Suprapubic skin (tissue), 4 donors: ENCODE measurements around the gene SLC9A9. TPM values are rescaled to one million over a fixed set of nuclear protein-coding genes. Genes with fewer than 3 reads are reported as not detected.

Experiments used
- DNase-seq, 2 donors: peaks; one replicate each; pipeline ENCODE4 v3.0.0-alpha.2; 2019; ENCODE audit warnings: low spot score in 2 of 2
- H3K27ac ChIP-seq: fragments of 200-600 bp; sonication (generic); one replicate; pipeline ENCODE4 v1.5.1; 2019
- H3K27me3 ChIP-seq: fragments of 200-600 bp; sonication (generic); one replicate; pipeline ENCODE4 v1.5.1; 2019
- H3K36me3 ChIP-seq: fragments of 200-600 bp; sonication (generic); one replicate; pipeline ENCODE4 v1.5.1; 2019
- H3K4me1 ChIP-seq: fragments of 200-600 bp; sonication (generic); one replicate; pipeline ENCODE4 v1.5.1; 2019
- H3K4me3 ChIP-seq: fragments of 200-600 bp; sonication (generic); one replicate; pipeline ENCODE4 v1.5.1; 2019; ENCODE audit warnings: mild to moderate bottlenecking
- H3K9me3 ChIP-seq: fragments of 200-600 bp; sonication (generic); one replicate; pipeline ENCODE4 v1.5.1; 2019
- EP300 ChIP-seq: sonication (generic); formaldehyde crosslinking; IDR thresholded peaks from one replicate; pipeline ENCODE4 v1.6.1; 2017; ENCODE audit warnings: antibody characterized with exemption
- POLR2A ChIP-seq, 2 donors: fragments of 450-650 bp; IDR thresholded peaks; one replicate each; pipeline ENCODE4 v1.6.1; 2017; ENCODE audit warnings: antibody characterized with exemption in 2 of 2, mild to moderate bottlenecking in 2 of 2, moderate library complexity in 2 of 2
- POLR2AphosphoS5 ChIP-seq, 3 donors: sonication (generic); formaldehyde crosslinking; IDR thresholded peaks; one replicate each; pipeline ENCODE4 v1.6.1; 2017; ENCODE audit warnings: antibody characterized with exemption in 3 of 3
- WGBS: methylation state at CpG from one replicate; pipeline ENCODE4 v1.1.5; 2018; 5-methylcytosine and 5-hydroxymethylcytosine counted together
- total RNA-seq, 4 donors: library from RNA; depleted of rRNA; stranded (reverse); fragments of >200 nt; gene quantifications; one replicate each; pipeline ENCODE4 v1.1.0, GENCODE V29; 2016
- TF ChIP-seq, protein P1 (sequence below), 2 donors: fragments of 200-600 bp in 1 of 2; fragments of 450-650 bp in 1 of 2; sonication (generic) in 1 of 2; IDR thresholded peaks; one replicate each; pipeline ENCODE4 v1.5.1; 2016 to 2019; ENCODE audit warnings: antibody characterized with exemption in 2 of 2, mild to moderate bottlenecking in 1 of 2, moderate library complexity in 1 of 2

The SLC9A9 gene
- total RNA-seq, 4 donors from 2014 or later = 16.6 to 51.0 (median 30.0) TPM

DNA sequence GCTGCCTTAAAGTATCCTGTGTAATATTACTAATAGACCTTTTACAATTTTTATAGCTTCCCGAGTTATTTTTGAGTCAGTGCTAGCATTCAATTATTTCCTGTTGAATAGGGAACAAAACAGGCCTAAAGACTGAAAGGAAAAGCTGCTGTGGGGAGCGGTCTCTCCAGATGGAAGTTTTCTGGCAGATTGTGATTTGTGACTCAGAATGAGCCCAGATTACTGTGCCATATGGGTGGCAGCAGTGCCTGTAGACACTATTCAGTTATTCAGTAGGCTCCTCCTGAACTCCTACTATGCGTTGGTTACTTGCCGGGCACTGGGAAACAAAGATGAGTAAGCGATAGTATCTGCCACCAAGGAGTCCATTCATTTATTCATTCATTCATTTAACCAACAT lies 516.9 kb downstream of the SLC9A9 start:
- TF ChIP-seq POLR2A (IDR thresholded peaks at IDR 0.05) (no peak), EP300 (no peak), POLR2AphosphoS5 (IDR thresholded peaks at IDR 0.05) (no peak)
- TF ChIP-seq, protein P1, sequence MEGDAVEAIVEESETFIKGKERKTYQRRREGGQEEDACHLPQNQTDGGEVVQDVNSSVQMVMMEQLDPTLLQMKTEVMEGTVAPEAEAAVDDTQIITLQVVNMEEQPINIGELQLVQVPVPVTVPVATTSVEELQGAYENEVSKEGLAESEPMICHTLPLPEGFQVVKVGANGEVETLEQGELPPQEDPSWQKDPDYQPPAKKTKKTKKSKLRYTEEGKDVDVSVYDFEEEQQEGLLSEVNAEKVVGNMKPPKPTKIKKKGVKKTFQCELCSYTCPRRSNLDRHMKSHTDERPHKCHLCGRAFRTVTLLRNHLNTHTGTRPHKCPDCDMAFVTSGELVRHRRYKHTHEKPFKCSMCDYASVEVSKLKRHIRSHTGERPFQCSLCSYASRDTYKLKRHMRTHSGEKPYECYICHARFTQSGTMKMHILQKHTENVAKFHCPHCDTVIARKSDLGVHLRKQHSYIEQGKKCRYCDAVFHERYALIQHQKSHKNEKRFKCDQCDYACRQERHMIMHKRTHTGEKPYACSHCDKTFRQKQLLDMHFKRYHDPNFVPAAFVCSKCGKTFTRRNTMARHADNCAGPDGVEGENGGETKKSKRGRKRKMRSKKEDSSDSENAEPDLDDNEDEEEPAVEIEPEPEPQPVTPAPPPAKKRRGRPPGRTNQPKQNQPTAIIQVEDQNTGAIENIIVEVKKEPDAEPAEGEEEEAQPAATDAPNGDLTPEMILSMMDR (IDR thresholded peaks at IDR 0.05) = no peak
- no peak for DNase-seq
- Histone ChIP-seq H3K27ac (no peak overlapping the region), H3K4me1 (peaks cover 11% of the 10 kb centered on the region), H3K36me3 (no peaks in the 10 kb centered on the region), H3K27me3 (no peaks in the 10 kb centered on the region), H3K4me3 (no peak overlapping the region), H3K9me3 (no peaks in the 10 kb centered on the region)
- 69% methylated on average over 5 of the region's 5 CpGs for WGBS

DNA sequence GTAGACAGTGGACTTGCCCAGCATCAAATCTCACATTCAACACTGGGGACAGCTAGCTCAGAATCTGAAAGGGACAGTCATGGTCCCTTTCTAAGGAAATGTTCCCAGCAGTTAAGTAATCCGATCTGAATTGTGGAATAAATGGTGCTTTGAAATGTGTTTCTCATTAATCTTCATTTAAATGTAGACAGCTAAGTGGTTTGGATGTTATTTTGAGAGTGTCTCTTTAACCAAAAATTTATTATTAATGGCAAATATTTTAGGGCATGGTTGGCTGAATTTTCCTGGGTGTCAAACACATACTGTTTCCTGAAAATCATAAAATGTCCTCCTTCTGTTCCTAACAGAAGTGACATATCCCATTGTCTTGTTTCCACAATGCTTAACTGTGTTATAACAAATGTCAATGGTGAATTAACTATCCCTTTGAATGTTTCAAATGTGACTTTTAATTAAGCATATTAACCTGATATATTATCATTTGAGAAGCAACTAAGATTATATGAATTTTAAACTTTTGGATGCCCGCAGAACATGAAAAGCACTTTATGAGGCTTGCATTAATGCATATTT lies 517.9 kb downstream of the SLC9A9 start:
- 78% methylated on average over 2 of the region's 2 CpGs for WGBS
- TF ChIP-seq POLR2A (IDR thresholded peaks at IDR 0.05) (no peak), POLR2AphosphoS5 (IDR thresholded peaks at IDR 0.05) (no peak)
- TF ChIP-seq, protein P1 (IDR thresholded peaks at IDR 0.05) = no peak
- no peak for DNase-seq
- Histone ChIP-seq H3K4me1 (peaks cover 11% of the 10 kb centered on the region), H3K36me3 (no peaks in the 10 kb centered on the region), H3K9me3 (no peaks in the 10 kb centered on the region), H3K4me3 (no peak overlapping the region), H3K27ac (no peak overlapping the region), H3K27me3 (no peaks in the 10 kb centered on the region)

DNA sequence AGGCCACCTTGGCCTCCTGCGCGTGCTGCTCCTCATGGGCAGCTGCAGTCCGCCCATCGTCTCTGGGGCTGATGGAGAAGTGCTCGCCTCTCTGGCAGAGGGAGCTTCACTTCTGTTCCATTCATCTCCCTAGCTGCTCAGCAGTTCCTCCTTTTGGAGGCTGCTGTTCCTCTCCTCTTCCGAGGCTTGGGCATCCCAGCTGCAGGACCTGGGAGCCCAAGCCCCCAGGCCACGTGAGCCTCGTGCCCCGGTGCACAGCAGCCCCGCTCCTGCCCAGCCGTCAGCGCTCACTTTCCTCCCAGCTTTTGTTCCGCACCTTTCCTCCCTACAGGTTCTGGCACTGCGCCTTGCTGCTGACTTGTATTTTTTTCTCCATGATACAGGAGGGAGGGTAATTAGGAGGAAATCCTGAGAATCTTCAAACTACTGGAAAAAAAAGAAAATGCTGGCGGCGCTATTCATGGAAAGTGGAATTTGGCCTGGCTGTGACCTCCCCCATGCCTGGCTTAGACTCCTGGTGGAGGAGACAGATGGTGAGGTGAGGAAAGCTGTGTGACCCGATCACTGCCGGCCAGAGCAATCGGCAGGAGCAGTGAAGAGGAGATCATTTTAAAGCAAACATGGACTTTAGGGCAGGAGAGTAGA lies 518.6 kb downstream of the SLC9A9 start:
- no peak for DNase-seq
- H3K27me3 ChIP-seq = no peaks in the 10 kb centered on the region
- TF ChIP-seq POLR2A (IDR thresholded peaks at IDR 0.05) = no peak
- TF ChIP-seq, protein P1 (IDR thresholded peaks at IDR 0.05) = no peak
- no peaks in the 10 kb centered on the region for H3K9me3 ChIP-seq
- no peak overlapping the region for H3K27ac ChIP-seq
- WGBS = 54% methylated on average over 19 of the region's 19 CpGs
- no peak overlapping the region for H3K4me3 ChIP-seq
- H3K4me1 ChIP-seq = peaks cover 11% of the 10 kb centered on the region
- no peaks in the 10 kb centered on the region for H3K36me3 ChIP-seq

DNA sequence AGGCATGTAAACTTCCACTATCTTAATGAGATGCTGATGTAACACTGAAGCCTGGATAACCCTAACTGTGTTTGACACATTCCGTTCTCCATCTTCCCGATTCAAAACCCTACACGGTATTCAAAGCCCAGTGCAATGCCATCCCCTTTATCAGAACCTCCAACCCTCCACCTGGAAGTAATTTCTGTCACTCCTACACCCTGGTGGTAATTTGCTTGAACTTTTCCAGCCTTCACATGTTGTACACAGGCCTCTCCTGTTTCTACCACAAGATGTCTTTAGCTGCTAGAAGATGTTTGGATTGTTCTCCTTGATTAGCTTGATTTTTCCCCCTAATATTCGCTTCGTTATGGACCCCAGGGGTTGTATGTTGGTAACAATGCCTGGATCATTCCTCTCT lies 519.8 kb downstream of the SLC9A9 start:
- H3K36me3 ChIP-seq = no peaks in the 10 kb centered on the region
- H3K9me3 ChIP-seq = no peaks in the 10 kb centered on the region
- H3K27ac ChIP-seq = no peak overlapping the region
- H3K4me1 ChIP-seq = peaks cover 11% of the 10 kb centered on the region
- no peak overlapping the region for H3K4me3 ChIP-seq
- WGBS = 91% methylated on average over 5 of the region's 5 CpGs
- H3K27me3 ChIP-seq = no peaks in the 10 kb centered on the region
- TF ChIP-seq POLR2A (IDR thresholded peaks at IDR 0.05) = no peak
- TF ChIP-seq POLR2AphosphoS5 (IDR thresholded peaks at IDR 0.05) = no peak
- TF ChIP-seq, protein P1 (IDR thresholded peaks at IDR 0.05) = no peak
- no peak for TF ChIP-seq EP300
- DNase-seq = no peak

DNA sequence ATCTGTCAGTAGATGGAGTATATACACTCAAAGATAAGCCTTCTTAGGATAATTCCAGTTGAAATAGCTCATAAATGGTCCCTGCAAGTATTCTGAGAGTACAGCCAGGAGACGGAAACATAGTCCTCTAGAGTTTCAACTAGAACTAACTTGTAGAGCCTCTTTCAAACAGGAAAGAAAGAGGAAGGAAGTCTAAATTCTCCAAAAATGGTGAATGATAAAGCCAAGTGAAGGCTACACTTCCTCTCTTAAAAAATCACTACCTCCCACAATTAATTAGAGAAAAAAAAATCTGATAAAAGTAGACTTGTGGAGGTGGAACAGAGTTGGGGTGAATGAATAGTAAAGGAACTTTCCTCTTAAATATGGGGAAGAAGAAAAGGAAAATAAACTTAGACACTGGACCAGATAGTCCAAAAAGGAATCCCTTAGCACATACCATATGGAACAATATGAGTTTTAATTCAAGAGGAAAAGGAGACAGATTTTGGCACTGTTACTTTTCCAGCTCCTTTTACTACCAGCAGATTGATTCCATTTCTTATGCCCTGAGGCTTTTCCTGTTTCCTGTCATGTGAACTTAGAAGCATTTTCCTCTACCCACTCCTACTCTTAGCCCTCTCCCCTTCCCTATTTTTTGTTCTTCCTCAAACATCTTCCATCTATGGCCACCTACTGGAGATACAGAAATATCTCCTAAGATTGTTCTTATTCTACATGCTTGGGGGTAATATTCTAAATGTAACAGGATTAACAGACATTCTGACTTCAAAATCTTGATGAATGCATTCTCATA lies 521.1 kb downstream of the SLC9A9 start:
- no peaks in the 10 kb centered on the region for H3K9me3 ChIP-seq
- peaks cover 11% of the 10 kb centered on the region for H3K4me1 ChIP-seq
- TF ChIP-seq POLR2A (IDR thresholded peaks at IDR 0.05) (no peak), EP300 (no peak), POLR2AphosphoS5 (IDR thresholded peaks at IDR 0.05) (no peak)
- TF ChIP-seq, protein P1 (IDR thresholded peaks at IDR 0.05) = no peak
- 94% methylated on average over 1 of the region's 1 CpG for WGBS
- no peaks in the 10 kb centered on the region for H3K36me3 ChIP-seq
- no peak overlapping the region for H3K27ac ChIP-seq
- H3K4me3 ChIP-seq = no peak overlapping the region
- DNase-seq = no peak
- no peaks in the 10 kb centered on the region for H3K27me3 ChIP-seq
